H9 (cell line): ENCODE measurements around the gene CRAT. TPM values are rescaled to one million over a fixed set of nuclear protein-coding genes. Genes with fewer than 3 reads are reported as not detected.

Experiments used
- DNase-seq: peaks from one replicate; pipeline ENCODE4 v3.0.0-alpha.2; 2017
- H2AFZ ChIP-seq: one replicate; pipeline ENCODE4 v1.6.1; 2013; ENCODE audit warnings: mild to moderate bottlenecking, low read length, control low read depth, moderate library complexity
- H2AK5ac ChIP-seq: 2 replicates; pipeline ENCODE4 v1.6.1; 2013; ENCODE audit warnings: low read length, control low read depth, mixed read lengths; ENCODE audit not compliant: insufficient read length
- H2BK120ac ChIP-seq: one replicate; pipeline ENCODE4 v1.6.1; 2013; ENCODE audit warnings: low read depth, mild to moderate bottlenecking, low read length, control low read depth, inconsistent platforms; ENCODE audit not compliant: poor library complexity, severe bottlenecking
- H2BK12ac ChIP-seq: 2 replicates; pipeline ENCODE4 v1.6.1; 2013; ENCODE audit warnings: low read length, control low read depth, mixed read lengths, low read depth; ENCODE audit not compliant: insufficient read length
- H2BK15ac ChIP-seq: 2 replicates; pipeline ENCODE4 v1.6.1; 2013; ENCODE audit warnings: low read depth, low read length, control low read depth
- H2BK20ac ChIP-seq: one replicate; pipeline ENCODE4 v1.6.1; 2013; ENCODE audit warnings: low read depth, mild to moderate bottlenecking, low read length, control low read depth, inconsistent platforms; ENCODE audit not compliant: poor library complexity, severe bottlenecking
- H2BK5ac ChIP-seq: 2 replicates; pipeline ENCODE4 v1.6.1; 2013; ENCODE audit warnings: low read length, control low read depth, mixed read lengths; ENCODE audit not compliant: insufficient read length
- H3K14ac ChIP-seq: 2 replicates; pipeline ENCODE4 v1.6.1; 2013; ENCODE audit warnings: low read length, control low read depth; ENCODE audit not compliant: insufficient read depth
- H3K18ac ChIP-seq: 2 replicates; pipeline ENCODE4 v1.6.1; 2013; ENCODE audit warnings: low read depth, mild to moderate bottlenecking, mixed read lengths, low read length, control low read depth; ENCODE audit not compliant: insufficient read length
- H3K23ac ChIP-seq: 2 replicates; pipeline ENCODE4 v1.6.1; 2013; ENCODE audit warnings: low read length, control low read depth, mixed read lengths, low read depth; ENCODE audit not compliant: insufficient read length
- H3K23me2 ChIP-seq: 2 replicates; pipeline ENCODE4 v1.6.1; 2013; ENCODE audit warnings: low read depth, mild to moderate bottlenecking, mixed read lengths, low read length, control low read depth; ENCODE audit not compliant: insufficient read length, poor library complexity, severe bottlenecking
- H3K27ac ChIP-seq: 2 replicates; pipeline ENCODE4 v1.5.1; 2013; ENCODE audit warnings: low read length, control low read depth, mixed read lengths, low read depth; ENCODE audit not compliant: insufficient read length
- H3K27me3 ChIP-seq: 2 replicates; pipeline ENCODE4 v1.6.1; 2013; ENCODE audit warnings: low read length, control low read depth, inconsistent platforms; ENCODE audit not compliant: insufficient read depth
- H3K4ac ChIP-seq: 2 replicates; pipeline ENCODE4 v1.6.1; 2013; ENCODE audit warnings: low read depth, mild to moderate bottlenecking, control low read depth, inconsistent platforms, low read length, moderate library complexity
- H3K4me1 ChIP-seq: 2 replicates; pipeline ENCODE4 v1.6.1; 2013; ENCODE audit warnings: low read length, control low read depth, inconsistent platforms; ENCODE audit not compliant: insufficient read depth
- H3K4me2 ChIP-seq: 2 replicates; pipeline ENCODE4 v1.6.1; 2013; ENCODE audit warnings: low read length, control low read depth, mixed read lengths; ENCODE audit not compliant: insufficient read length, insufficient read depth
- H3K56ac ChIP-seq: 2 replicates; pipeline ENCODE4 v1.6.1; 2013; ENCODE audit warnings: low read depth, mild to moderate bottlenecking, mixed read lengths, low read length, control low read depth; ENCODE audit not compliant: insufficient read length
- H3K79me1 ChIP-seq: 2 replicates; pipeline ENCODE4 v1.6.1; 2013; ENCODE audit warnings: low read depth, mild to moderate bottlenecking, moderate library complexity, low read length, control low read depth, inconsistent platforms; ENCODE audit not compliant: insufficient read depth, poor library complexity, severe bottlenecking
- H3K79me2 ChIP-seq: 2 replicates; pipeline ENCODE4 v1.6.1; 2013; ENCODE audit warnings: low read length, control low read depth, inconsistent platforms; ENCODE audit not compliant: insufficient read depth
- H3K9ac ChIP-seq: 2 replicates; pipeline ENCODE4 v1.6.1; 2013; ENCODE audit warnings: low read length, control low read depth, mixed read lengths; ENCODE audit not compliant: insufficient read length; ENCODE audit errors: extremely low read depth
- H3K9me3 ChIP-seq: one replicate; pipeline ENCODE4 v1.6.1; 2013; ENCODE audit warnings: low read depth, low read length, inconsistent platforms; ENCODE audit not compliant: control insufficient read depth
- H3T11ph ChIP-seq: one replicate; pipeline ENCODE4 v1.6.1; 2013; ENCODE audit warnings: mild to moderate bottlenecking, low read length, control low read depth, inconsistent platforms
- H4K20me1 ChIP-seq: one replicate; pipeline ENCODE4 v1.6.1; 2013; ENCODE audit not compliant: control insufficient read depth, insufficient read length, insufficient read depth
- H4K5ac ChIP-seq: 2 replicates; pipeline ENCODE4 v1.6.1; 2013; ENCODE audit warnings: low read depth, mild to moderate bottlenecking, mixed read lengths, low read length, control low read depth; ENCODE audit not compliant: insufficient read length
- H4K8ac ChIP-seq: replicated peaks from 2 replicates; pipeline ENCODE4 v1.6.1; 2013; ENCODE audit warnings: low read length, control low read depth, mixed read lengths, low read depth; ENCODE audit not compliant: insufficient read length
- H4K91ac ChIP-seq: 2 replicates; pipeline ENCODE4 v1.6.1; 2013; ENCODE audit warnings: low read depth, mild to moderate bottlenecking, moderate library complexity, mixed read lengths, low read length, control low read depth; ENCODE audit not compliant: insufficient read length
- H3K27ac Mint-ChIP-seq, 3 experiments: 2 replicates in 2 of 3; 3 replicates in 1 of 3; pipeline ENCODE4 v1.8.0; 2020 to 2021; ENCODE audit warnings: mixed read lengths in 3 of 3, mild to moderate bottlenecking in 1 of 3, moderate library complexity in 1 of 3
- H3K27me3 Mint-ChIP-seq: 2 replicates; pipeline ENCODE4 v1.8.0; 2021; ENCODE audit warnings: low read depth, mild to moderate bottlenecking, moderate library complexity, mixed read lengths
- H3K36me3 Mint-ChIP-seq, 3 experiments: 2 replicates in 2 of 3; 3 replicates in 1 of 3; pipeline ENCODE4 v1.8.0; 2020 to 2021; ENCODE audit warnings: low read depth in 3 of 3, mixed read lengths in 3 of 3; ENCODE audit not compliant: insufficient read depth in 1 of 3
- H3K4me1 Mint-ChIP-seq, 2 experiments: 2 replicates each; pipeline ENCODE4 v1.8.0; 2020; ENCODE audit warnings: mixed read lengths in 2 of 2
- H3K4me3 Mint-ChIP-seq, 2 experiments: 2 replicates in 1 of 2; 3 replicates in 1 of 2; pipeline ENCODE4 v1.8.0; 2020 to 2021; ENCODE audit warnings: mild to moderate bottlenecking in 2 of 2, mixed read lengths in 2 of 2, moderate library complexity in 1 of 2
- H3K9me3 Mint-ChIP-seq, 2 experiments: 2 replicates in 1 of 2; 3 replicates in 1 of 2; pipeline ENCODE4 v1.8.0; 2020; ENCODE audit warnings: mild to moderate bottlenecking in 2 of 2, mixed read lengths in 2 of 2, moderate library complexity in 1 of 2
- WGBS: extraction: QIAGEN DNeasy Blood & Tissue Kit; methylation state at CpG from one replicate; pipeline ENCODE4 v1.1.7; 2013; ENCODE audit warnings: missing lambda C conversion rate, low lambda C conversion rate, mixed read lengths; ENCODE audit not compliant: insufficient read length; ENCODE audit errors: extremely low coverage; 5-methylcytosine and 5-hydroxymethylcytosine counted together
- total RNA-seq: library from RNA; stranded (reverse); gene quantifications from 2 replicates; pipeline ENCODE4 v1.2.1, GENCODE V29; 2021
- TF ChIP-seq, protein P1 (sequence below): fragments of 200-600 bp; sonication (generic); conservative IDR thresholded peaks from 3 replicates; pipeline ENCODE4 v1.8.0; 2021; ENCODE audit warnings: antibody characterized with exemption, mild to moderate bottlenecking

The CRAT gene
- total RNA-seq, 1 experiment from 2014 or later, result 15.0 TPM

DNA sequence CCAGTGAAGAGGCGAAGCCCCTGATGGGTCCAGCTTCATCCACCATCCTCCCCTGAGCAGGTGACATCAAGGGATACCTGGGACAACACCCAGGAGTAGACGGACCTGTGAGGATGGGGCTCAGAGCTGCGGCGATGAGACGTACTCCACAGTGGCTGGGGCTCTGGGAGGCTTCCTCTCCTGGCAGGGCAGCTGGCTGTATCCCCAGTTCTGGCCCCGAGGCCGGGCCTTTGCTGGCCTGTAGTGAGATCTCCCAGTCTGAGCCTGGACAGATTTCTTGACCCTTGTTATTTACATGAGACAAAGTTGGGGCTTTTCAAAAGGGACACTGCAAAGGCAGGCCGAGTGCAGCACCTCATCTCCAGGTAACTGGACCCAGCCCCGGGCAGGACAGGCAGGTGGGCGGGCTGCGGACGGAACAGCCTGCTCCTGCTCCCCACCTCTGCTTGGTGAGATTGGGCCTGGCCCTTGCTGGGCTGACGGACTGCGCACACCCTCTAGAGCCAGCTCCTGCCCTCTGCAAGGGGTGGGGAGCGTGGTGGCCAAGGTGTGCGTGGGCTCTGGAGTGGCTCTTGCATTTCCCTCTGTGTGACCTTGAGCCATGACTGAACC, 44.4 kb upstream of the CRAT start:
- no peaks in the 10 kb centered on the region for H3K23me2 ChIP-seq
- no peak overlapping the region for H2BK12ac ChIP-seq
- no peaks in the 10 kb centered on the region for H3K9me3 ChIP-seq
- no peak overlapping the region for H4K8ac ChIP-seq
- H3K4me3 Mint-ChIP-seq, result no peak overlapping the region
- no peak overlapping the region for H3K4me2 ChIP-seq
- H3K23ac ChIP-seq, result no peak overlapping the region
- no peak overlapping the region for H2BK20ac ChIP-seq
- no peak overlapping the region for H3K9ac ChIP-seq
- TF ChIP-seq, protein P1, sequence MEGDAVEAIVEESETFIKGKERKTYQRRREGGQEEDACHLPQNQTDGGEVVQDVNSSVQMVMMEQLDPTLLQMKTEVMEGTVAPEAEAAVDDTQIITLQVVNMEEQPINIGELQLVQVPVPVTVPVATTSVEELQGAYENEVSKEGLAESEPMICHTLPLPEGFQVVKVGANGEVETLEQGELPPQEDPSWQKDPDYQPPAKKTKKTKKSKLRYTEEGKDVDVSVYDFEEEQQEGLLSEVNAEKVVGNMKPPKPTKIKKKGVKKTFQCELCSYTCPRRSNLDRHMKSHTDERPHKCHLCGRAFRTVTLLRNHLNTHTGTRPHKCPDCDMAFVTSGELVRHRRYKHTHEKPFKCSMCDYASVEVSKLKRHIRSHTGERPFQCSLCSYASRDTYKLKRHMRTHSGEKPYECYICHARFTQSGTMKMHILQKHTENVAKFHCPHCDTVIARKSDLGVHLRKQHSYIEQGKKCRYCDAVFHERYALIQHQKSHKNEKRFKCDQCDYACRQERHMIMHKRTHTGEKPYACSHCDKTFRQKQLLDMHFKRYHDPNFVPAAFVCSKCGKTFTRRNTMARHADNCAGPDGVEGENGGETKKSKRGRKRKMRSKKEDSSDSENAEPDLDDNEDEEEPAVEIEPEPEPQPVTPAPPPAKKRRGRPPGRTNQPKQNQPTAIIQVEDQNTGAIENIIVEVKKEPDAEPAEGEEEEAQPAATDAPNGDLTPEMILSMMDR, result no peak
- H3K27ac Mint-ChIP-seq, result no peak overlapping the region
- no peak overlapping the region for H3T11ph ChIP-seq
- no peak overlapping the region for H3K18ac ChIP-seq
- H3K27ac ChIP-seq, result no peak overlapping the region
- H3K36me3 Mint-ChIP-seq, result peaks cover 7 to 14% (median 9%) of the 10 kb centered on the region in 3 experiments; a peak in 4 of 7 replicates
- H3K4ac ChIP-seq, result no peak overlapping the region
- H2AK5ac ChIP-seq, result no peak overlapping the region
- no peaks in the 10 kb centered on the region for H3K9me3 Mint-ChIP-seq
- H4K5ac ChIP-seq, result no peak overlapping the region
- no peaks in the 10 kb centered on the region for H3K4me1 Mint-ChIP-seq
- no peaks in the 10 kb centered on the region for H3K79me2 ChIP-seq
- H4K20me1 ChIP-seq, result no peaks in the 10 kb centered on the region
- no peaks in the 10 kb centered on the region for H3K27me3 Mint-ChIP-seq
- no peak overlapping the region for H3K14ac ChIP-seq
- H2BK15ac ChIP-seq, result no peak overlapping the region
- H3K79me1 ChIP-seq, result no peaks in the 10 kb centered on the region
- H2AFZ ChIP-seq, result no peak overlapping the region
- no peak overlapping the region for H3K56ac ChIP-seq
- DNase-seq, result no peak
- H2BK120ac ChIP-seq, result no peak overlapping the region
- no peak overlapping the region for H2BK5ac ChIP-seq
- WGBS, result no CpG with 5 or more reads among the region's 16 CpGs
- no peaks in the 10 kb centered on the region for H3K27me3 ChIP-seq
- H4K91ac ChIP-seq, result no peak overlapping the region
- H3K4me1 ChIP-seq, result no peaks in the 10 kb centered on the region
